Measurements from ENCODE around the gene MYDGF.

Gene MYDGF

DNA sequence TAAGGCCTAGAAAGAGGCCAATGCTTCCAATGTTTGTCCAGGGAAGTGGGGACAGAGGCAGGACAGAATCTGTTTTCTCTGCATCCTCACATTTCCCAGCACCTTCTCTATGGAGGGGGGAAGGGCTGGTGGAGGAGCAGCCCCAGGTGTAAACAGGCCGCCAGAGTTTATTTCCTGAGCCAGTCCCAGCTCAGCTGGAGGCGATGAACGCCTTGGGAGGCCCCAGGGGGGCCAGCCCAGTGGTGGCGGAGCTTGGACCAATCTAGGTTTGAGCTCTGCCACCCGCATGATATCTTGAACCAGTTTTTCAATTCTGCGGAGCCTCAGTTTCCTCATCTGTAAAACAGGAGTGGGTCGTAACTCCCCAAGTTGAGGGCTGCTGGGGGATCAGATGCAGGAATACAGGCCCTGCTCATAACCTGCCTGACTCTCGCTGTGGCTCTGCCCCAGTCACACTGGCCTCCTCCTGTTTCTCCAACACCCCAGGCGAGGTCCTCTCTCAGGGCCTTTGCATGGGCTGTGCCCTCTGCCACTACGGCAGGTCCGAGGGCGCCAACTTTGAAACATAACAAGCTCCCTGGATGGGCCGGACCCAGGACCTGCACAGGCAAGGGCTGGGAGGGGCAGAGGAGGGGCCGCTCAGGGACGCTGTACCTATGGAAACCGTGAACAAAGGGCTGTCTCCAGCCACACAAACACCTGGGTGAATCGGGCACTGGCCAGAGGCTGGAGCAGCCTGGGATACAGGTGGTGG lies 29.7 kb downstream of the MYDGF start:
- no peak for DNase-seq

DNA sequence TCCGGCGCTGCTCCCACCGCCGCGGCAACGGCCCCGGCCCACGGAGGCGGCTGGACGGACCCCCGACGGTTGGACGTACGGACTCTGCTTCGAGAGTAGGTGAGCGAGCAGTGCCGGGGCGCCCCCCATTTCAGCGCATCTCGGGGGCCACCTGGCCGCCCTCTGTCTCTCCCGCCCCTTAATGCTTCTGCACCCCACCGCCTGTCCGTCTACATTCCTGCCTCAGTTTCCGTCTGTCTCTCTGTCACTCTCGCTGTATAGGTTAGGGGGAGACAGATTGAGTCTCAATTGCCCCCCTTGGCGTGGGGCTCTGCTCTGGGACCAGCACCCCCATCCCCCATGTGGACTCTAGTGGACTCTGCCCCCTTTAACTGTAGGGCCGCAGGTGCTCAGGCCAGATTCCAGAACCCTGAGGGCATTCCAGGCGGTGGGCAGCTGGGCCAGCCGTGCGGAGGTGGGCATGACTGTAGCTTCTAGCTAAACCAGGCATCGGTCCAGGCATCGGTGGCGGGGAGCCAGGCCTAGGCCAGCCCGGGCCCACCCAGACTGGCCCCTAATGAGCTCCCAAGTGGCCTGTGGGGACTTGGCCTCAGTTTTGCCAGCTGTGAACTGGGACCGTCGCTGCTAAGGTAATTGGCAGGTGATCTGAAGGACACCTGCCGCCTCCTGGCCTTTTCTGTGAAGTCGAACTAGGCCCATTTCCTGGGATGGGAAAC lies 30.5 kb downstream of the MYDGF start:
- peak in 1 of 2 donors; percentile 15 for DNase-seq

DNA sequence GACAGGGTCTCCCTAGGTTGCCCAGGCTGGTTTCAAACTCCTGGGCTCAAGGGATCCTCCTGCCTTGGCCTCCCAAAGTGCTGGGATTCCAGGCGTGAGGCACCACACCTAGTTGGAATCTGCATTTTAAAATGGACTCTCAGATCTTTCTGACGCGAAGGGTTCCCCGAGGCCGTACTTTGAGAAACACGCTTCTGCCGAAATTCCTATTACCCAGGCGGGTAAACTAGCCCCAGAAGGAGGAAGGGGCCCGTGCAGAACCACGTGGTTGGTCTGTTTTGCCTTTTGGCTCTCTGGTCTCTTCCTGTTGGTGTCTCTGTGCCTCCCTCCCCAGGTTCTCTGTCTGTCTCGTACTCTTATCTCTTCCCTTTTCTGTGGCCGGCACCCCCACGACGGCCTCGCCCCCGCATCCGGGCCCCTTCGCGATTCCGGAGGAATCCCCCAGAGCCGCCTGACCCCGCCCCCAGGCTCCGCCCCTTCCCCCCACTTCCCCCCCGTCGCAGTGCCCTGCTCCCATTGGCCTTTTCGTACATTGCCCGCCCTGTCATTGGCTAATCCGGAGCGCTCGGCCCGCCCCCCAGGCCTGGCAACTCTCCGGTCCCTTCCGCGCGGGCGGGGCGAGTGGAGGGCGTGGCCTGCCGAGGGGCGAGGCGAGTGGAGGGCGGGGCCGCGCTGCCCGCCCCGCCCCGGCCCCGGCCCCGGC lies 31.2 kb downstream of the MYDGF start, which contains the start of gene TNFAIP8L1:
Gene TNFAIP8L1 (plus strand): TSS at position 689 of the 703 bp plus-strand sequence. CDS start 12,354 bp downstream, outside the sequence.
- DNase-seq: peak; percentile 98 to 99

DNA sequence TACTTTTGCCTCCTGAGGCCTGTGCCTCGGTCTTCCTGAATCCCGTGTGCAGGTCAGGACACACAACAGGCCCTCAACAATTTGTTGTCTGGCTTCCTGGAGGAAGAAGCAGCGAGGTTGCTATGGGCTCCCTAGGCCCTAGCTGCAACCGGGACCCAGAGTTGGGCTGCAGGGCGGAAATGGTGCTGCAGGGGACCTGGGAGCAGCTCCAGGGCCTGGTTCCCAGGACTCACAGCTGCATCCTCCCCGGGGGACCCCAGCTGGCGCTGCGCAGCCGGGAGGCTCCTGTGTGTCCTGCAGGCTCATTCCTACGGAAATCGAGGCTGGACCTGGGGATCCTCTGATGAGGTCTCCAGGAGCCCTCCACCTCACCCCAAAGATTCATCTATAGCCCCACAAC lies 31.8 kb downstream of the MYDGF start:
- DNase-seq: no peak

DNA sequence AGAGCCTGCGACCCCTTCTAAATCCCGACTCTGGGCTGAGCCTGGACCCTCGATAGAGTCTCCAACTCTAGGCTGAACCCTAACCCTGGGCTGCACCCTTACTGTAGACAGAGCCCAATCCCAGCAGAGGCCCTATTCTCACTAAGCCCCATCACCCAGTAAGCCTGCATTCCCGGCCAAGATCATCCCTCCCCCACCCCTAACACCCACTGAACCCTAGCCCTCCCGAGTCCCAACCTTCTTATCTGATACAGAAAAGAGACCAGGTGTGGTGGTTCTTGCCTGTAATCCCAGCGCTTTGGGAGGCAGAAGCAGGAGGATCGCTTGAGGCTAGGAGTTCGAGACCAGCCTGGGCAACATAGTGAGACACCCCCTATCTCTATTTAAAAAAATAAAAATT lies 33.4 kb downstream of the MYDGF start:
- no peak for DNase-seq

DNA sequence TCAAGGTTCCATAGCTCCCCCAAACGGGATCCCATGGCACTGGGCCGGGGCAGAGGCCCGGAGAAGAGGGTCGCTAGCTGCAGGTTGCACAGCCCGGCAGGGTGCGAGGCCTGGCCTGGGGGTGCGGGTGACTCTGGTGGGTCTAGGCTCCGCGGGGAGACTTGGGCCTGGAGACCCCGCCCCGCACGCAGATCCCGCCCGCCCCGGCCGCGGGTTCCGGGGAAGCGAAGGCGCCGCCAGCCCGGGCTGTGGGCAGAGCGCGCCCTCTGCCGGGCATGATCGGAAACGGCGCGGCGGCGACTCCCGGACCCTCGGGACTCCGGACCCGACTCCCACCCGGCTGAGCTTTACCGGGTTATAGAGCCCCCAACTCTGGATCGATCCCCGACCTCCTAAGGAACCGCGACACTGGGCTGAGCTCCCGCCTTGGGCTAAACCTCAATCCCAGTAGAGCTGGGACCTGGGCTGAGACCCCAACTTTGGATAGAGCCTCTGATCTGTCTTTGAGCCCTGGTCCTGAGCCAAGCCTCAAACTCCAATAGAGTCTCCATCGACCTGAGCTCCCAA lies 33.9 kb downstream of the MYDGF start:
- peak; percentile 68 to 79 for DNase-seq

DNA sequence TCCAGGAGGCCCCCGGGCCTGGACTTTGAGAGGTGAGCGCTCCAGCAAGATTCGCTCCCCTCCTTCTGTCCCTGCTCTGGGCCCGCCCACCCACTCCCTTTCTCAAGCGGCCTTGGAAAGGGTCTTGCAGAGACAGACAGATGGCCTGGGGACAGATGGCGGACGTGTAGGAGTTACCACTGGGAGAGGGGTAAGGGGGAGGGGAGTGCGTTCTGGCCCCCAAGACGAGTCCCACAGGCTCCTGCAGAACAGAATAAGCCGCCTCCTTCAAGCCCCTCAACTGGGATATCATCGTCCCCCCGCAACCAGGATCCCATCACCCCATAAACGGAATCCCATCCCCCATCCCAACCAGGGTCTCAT lies 34.4 kb downstream of the MYDGF start:
- no peak for DNase-seq

DNA sequence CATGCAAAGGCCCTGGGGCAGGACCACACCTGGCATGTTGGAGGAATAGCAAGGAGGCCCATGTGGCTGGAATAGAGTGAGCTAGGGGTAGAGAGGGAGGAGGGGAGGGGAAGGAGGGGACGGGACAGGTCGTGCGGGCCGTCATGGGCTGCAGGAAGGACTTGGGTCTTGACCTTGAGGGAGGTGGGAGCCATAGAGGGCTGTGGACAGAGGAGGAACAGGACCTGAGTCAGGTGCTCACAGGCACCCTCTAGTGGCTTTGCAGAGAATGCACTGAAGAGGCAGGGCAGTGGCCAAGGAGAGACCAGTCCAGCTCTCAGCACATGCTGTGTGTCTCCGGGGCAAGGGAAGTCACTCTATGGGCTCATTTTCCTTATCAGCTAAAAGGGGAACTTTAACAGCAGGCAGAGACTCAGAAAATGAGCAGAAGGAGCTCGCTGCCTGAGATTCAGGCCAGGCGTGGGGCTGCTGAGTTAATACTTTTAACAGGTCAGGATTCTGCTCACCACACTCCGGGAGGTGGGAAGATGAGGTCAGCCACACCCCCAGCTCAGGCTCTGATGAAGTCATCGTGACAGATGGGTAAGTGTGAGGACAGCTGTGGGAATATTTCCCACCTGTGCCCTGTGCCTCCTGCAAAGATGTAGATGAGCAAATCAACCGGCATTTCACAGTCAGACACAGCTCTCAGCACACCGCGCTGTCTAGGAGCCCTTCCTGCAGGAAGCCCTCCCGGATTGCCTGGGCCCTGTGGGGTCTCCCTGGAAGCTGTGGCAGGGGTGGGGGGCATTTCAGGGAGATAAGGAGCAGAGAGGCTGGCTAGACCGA lies 36.8 kb downstream of the MYDGF start:
- DNase-seq: peak; percentile 64 to 76

DNA sequence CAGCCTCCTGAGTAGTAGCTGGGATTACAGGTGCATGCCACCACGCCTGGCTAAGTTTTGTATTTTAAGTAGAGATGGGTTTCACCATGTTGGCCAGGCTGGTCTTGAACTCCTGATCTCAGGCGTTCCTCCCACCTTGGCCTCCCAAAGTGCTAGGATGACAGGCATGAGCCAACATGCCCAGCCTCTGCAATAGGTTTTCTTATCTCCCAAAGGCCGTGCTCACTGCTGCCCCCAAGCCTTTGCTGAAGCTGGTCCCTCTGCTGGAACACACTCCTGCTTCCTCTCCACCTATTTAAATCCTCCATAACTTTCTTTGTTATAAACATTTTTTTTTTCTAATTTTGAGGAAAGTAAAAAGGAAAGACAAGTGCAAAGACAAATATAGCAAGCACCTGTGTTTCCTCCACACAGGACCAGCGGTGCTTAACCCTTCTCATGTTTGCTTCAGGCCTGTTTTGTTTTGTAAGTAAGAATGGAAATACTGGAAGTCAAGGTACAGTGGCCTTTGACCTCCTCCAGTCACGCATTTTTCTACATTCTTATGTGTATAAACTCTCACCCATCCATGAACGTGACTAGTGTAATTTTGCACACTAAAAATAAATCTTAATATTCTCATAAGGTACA lies 45.3 kb downstream of the MYDGF start:
- DNase-seq: no peak

DNA sequence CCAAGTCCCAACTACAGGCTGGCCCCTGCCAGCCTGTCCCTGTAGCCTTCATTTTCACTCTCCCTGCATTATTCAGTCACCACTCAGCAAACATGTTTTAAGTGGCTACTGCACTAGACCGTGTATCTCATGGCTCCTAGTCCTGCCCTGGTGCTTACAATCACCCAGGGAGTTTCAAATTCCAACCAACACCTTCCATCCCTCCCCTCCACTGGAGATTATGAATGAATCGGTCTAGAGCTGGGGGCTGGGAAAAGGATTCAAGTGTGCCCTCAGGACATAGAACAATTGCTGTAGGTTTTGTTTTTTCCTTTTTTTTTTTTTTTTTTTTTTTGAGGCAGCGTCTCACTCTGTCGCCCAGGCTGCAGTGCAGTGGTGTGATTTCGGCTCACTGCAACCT lies 45.8 kb downstream of the MYDGF start:
- DNase-seq: no peak

DNA sequence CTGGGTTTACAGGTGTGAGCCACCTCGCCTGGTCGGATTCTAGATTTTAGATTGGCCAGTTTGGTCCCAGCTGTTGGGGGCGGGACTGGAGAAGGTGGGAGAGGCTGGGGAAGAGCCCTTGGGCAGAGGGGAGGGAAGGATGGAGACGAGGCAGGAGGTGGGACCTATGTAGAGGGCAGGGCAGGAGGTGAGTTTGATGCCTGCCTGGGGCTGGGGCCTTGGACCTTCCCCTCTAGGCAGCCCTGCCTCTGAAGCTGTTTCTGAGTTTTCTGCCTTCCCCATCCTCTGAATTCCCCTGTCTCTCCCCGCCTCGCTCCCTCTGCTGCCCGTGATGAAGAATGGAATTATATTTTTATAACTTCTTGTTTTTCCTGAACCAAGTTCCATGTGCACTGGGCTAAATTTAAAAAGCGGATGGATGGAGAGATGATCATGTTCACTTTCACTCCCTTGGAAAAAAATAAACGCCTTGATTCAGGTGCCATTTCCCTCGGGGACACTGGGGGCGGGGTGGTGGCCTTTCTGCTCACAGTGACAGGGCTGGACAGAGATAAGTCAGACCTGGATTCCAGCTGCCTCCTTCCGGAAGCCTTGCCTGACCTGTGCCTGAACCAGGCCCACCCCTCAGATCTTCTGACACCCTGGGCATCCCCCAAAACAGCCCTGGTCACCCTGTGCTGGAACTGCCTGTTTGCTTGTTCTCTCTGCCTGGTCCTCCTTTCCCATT lies 47.3 kb downstream of the MYDGF start:
- DNase-seq: no peak

DNA sequence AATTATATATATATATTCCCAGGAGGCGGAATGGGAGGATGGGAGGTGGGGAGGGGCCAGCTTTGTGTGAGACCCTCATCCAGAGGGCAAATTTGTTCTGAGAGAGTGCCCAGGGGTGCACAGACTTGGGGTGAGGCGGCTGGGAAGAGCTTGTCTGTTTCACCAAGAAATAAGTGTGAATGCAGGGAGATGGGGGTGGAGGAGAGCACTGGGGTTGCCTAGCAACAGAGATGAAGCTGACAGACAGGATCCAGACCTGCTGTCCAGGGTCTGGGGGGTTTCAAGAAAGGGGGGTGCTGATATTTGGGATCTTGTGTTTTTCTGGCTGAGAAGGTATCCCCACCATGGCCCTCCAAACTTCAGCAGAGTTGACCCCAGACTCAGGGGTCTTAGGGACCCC lies 49.5 kb downstream of the MYDGF start:
- DNase-seq: no peak

DNA sequence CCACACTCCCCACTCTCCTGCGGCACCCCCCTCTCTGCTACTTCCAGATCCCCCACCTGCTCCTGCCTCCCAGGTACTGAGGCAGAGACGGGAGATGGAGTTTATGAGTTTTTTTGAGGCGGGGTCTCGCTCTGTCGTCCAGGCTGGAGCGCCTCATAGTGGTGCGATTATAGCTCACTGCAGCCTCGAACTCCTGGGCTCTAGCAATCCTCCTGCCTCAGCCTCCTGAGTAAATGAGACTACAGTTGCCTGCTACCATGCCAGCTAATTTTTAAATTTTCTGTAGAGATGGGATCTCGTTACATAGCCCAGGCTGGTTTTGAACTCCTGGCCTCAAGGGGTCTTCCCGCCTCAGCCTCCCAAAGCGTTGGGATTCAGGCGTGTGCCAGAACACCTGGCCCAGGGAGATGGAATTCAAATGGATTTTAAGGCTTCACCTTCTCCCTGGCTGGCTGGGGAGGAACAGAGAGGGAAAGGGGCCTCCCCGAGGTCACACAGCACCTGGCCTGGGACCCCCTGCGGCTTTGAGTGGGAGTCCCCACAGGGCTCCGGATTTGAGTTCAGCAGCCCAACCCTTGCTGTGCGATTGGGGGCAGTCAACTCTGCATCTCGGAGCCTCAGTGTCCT lies 50.4 kb downstream of the MYDGF start:
- no peak for DNase-seq

DNA sequence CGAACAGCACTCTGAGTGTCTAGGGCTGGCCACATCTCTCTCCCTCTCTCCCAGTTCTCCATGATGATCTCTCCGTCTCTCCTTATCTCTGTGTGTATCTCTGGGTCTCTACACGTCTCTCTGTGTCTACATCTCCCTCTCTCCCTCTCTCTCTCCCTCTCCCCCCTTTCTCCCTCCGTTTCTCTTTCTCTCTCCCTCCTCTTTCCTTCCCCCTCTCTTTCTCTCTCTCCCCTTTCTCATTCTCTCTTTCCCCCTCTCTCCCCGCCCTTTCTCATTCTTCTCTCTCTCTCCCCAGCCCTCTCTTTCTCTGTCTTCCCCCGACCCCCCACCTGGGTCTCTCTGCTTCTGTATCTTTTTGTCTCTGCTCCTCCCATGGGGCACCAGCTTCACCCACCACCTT lies 52.1 kb downstream of the MYDGF start:
- DNase-seq: no peak

DNA sequence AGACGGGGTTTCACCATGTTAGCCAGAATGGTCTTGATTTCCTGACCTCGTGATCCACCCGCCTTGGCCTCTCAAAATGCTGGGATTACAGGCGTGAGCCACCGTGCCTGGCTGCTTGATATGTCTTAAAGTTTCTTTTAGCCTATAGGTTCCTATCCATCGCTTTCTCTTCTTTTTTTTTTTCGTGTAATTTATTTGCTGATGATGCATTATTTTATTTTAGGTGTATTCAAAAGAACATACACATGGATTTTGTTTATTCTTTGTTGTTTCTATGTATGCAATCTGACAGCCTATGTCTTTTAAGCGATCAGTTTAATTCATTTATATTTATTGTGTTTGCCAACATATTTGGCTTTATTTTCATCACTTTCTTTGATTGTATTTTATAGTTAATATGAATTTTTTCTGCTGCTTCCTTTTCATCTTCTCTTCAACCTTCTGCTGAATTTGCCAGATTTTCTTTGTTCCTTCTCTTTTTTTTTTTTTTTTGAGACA lies 56.8 kb downstream of the MYDGF start:
- DNase-seq: no peak

DNA sequence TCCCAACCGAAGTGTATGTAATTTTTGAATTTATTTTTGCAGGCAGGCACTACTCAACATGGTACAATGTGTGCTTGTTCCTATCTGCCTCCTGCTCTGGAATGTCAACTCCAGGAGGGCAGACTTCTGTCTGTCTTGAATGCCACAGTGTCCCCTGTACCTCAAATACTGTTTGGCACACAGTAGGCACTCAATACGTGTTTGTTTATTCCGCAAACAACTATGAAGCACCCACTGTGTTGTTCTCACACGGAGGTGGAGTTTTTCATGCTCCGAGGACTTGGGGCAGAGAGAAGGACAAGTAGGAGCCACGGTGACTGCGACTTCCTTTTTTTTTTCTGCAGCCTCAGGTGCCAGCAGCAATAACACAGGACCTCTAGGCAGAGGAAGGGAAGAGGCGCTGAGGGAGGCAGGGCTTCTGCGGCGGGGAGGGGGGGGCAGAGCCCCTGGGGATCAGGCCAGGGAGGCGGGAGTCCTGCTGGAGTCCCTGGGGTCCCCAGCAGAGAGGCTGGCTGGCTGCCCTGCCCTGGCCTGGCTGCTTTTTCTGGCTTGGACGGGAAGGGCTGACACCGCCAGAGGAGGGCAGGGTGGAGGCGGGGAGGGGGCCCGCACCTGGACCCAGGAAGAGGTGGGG lies 60.1 kb downstream of the MYDGF start:
- DNase-seq: no peak
